ENCODE measurements around the gene ESD. TPM values are rescaled to one million over a fixed set of nuclear protein-coding genes. Genes with fewer than 3 reads are reported as not detected.

Gene ESD
- total and polyA plus RNA-seq, 2 of the 13 experiments (the other 11 are each of a cell fraction or from before 2014, with no cell fraction given): 118 to 147 TPM

GRCh38 chr13:46796515-46797474 is at the start of gene ESD (continued):
- TF ChIP-seq HMGXB4 (CRISPR knock-in tag; IDR thresholded peaks at IDR 0.05; ENCODE audit: borderline replicate concordance in 1 of 2, low read depth in 1 of 2): peak; percentile 80 to 90
- 0 out of 2 replicates have a peak, but pooled peaks have one; percentile 67 for TF ChIP-seq ZNF572 (CRISPR knock-in tag; IDR thresholded peaks at IDR 0.05)
- TF ChIP-seq ZFAT (CRISPR knock-in tag; conservative IDR thresholded peaks at IDR 0.05): 0 out of 2 replicates have a peak, but pooled peaks have one; percentile 62
- no peak for TF ChIP-seq PHF5A (CRISPR knock-in tag; IDR thresholded peaks at IDR 0.05; ENCODE audit: low read depth, unreplicated experiment)
- no peak for TF ChIP-seq ZNF660 (CRISPR knock-in tag; IDR thresholded peaks at IDR 0.05; ENCODE audit: borderline replicate concordance, low read depth)
- TF ChIP-seq ZNF121 (CRISPR knock-in tag; IDR thresholded peaks at IDR 0.05): peak; percentile 61
- TF ChIP-seq SNAPC2 (CRISPR knock-in tag; IDR thresholded peaks at IDR 0.05): no peak
- TF ChIP-seq DPF2 (CRISPR knock-in tag; IDR thresholded peaks at IDR 0.05; ENCODE audit: borderline replicate concordance, low read depth): no peak
- no peak for TF ChIP-seq RARG (CRISPR knock-in tag; IDR thresholded peaks at IDR 0.05; ENCODE audit: low read depth)
- no peak for TF ChIP-seq SETDB1 (CRISPR knock-in tag; IDR thresholded peaks at IDR 0.05; ENCODE audit: borderline replicate concordance)
- TF ChIP-seq AHDC1 (CRISPR knock-in tag; IDR thresholded peaks at IDR 0.05; ENCODE audit: borderline replicate concordance): no peak
- TF ChIP-seq RORA (CRISPR knock-in tag; IDR thresholded peaks at IDR 0.05): no peak
- 0 out of 2 replicates have a peak, but pooled peaks have one; percentile 4 for TF ChIP-seq MIXL1 (CRISPR knock-in tag; IDR thresholded peaks at IDR 0.05)
- no peak for TF ChIP-seq ZNF674 (CRISPR knock-in tag; IDR thresholded peaks at IDR 0.05; ENCODE audit: low read depth)
- no peak for TF ChIP-seq ZNF224 (CRISPR knock-in tag; IDR thresholded peaks at IDR 0.05)
- no peak for TF ChIP-seq ZNF570 (CRISPR knock-in tag; IDR thresholded peaks at IDR 0.05; ENCODE audit: borderline replicate concordance)
- TF ChIP-seq ZNF331 (CRISPR knock-in tag; IDR thresholded peaks at IDR 0.05): peak; percentile 47; the same call in 1 of the 2 replicates
- no peak for TF ChIP-seq SMARCE1 (IDR thresholded peaks at IDR 0.05; ENCODE audit: borderline replicate concordance)
- TF ChIP-seq ZNF260 (CRISPR knock-in tag; IDR thresholded peaks at IDR 0.05; ENCODE audit: borderline replicate concordance, low read depth): no peak
- TF ChIP-seq ZNF382 (CRISPR knock-in tag; IDR thresholded peaks at IDR 0.05; ENCODE audit: borderline replicate concordance): no peak
- peak; percentile 60 for TF ChIP-seq HDAC1 (CRISPR knock-in tag; IDR thresholded peaks at IDR 0.05)
- no peak for TF ChIP-seq ZNF251 (CRISPR knock-in tag; IDR thresholded peaks at IDR 0.05)
